Suppressor macrophage treated with lipopolysaccharide for 1 hour (primary cell): ENCODE results near the gene CEP70.
"Not testable (repeated sequence)": the region's sequence is repeated elsewhere in the genome, so short reads cannot be mapped to it uniquely, and the experiment has no call there.

Source experiments
- DNase-seq, 3 donors: peaks; one replicate each; pipeline ENCODE4 v3.0.0-alpha.2; 2020 to 2022

The CEP70 gene

DNA sequence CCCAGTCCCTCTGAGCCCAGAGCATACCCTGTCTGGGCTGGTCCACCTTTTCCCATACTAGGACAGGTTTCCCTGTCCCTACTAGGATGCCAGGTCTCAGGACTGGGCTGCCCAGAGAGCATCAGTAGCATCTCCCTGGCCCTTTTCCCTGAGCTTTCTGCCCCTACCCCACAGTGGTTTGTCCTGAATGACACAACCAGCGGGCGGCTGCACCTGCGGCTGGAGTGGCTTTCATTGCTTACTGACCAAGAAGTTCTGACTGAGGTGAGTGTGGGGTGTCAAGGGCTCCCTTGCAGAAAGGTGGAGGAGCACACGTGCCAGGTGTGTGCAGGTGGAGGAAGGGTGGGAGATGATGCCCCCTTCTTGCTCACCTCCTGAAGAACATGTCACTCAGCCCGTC lies 126.1 kb downstream of the CEP70 start:
- DNase-seq, result no peak

DNA sequence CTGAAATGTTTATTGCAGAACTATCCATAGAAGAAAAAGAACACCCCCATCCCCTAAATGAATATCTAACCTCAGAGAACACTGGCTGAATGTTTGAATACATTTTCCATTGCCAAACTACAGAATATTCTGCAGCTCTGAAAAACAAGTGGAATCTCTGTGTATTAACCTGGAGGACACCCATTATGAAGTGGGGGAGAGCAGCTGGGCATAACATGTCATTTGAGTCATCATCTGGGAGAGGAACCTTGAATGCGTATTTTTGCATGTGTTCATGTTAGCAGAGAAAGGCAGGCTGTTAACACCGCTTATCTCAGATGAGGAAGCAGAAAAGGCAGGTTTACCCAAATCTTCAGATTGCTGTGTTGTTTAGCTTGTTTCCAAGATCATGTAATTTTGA lies 128.1 kb downstream of the CEP70 start:
- DNase-seq, result no peak

- DNase-seq, result no peak
Measured at GRCh38 chr3:138465451-138465850, 128.6 kb downstream of the CEP70 start.

- DNase-seq, result no peak
Measured at GRCh38 chr3:138464491-138464860, 129.6 kb downstream of the CEP70 start.

GRCh38 chr3:138463724-138464490 lies 130.2 kb downstream of the CEP70 start:
- DNase-seq, result no peak

DNA sequence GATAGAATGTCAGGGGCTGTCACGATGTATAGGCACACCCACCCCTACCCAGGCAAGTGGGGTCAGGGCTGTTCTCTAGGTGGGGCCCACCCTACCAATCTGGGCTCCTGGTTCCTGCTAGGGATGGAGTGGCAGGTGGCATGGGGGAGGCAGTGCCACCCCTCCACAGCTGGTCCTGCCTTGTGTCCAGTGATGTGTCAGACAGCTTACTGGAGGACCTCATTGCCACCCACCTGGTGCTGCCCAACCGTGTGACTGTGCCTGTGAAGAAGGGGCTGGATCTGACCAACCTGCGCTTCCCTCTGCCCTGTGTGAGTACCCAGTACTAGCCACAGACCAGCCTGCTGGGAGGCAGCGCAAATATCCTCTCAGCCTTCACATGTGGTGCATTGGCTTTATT lies 132.2 kb downstream of the CEP70 start:
- DNase-seq, result no peak

DNA sequence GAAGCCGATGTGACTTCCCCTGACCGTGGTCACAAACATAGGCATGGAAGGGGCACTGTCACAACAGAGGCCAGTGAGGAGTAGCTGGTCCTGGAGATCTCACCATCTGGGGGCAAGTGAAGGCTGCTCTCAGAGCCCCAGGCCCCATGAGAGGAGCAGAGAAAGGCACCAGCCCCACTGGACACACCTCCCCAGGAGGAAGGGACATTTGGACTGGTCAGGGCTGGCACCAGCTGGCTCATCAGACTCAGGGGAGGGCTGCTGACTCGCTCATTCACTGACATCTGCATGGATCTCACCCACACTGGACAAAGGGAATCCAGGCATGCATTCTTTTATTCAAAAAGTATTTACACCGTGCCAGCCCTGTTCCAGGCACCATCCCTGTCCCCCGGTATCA lies 132.8 kb downstream of the CEP70 start:
- DNase-seq, result peak in 2 of 3 donors; percentile 11 to 34

DNA sequence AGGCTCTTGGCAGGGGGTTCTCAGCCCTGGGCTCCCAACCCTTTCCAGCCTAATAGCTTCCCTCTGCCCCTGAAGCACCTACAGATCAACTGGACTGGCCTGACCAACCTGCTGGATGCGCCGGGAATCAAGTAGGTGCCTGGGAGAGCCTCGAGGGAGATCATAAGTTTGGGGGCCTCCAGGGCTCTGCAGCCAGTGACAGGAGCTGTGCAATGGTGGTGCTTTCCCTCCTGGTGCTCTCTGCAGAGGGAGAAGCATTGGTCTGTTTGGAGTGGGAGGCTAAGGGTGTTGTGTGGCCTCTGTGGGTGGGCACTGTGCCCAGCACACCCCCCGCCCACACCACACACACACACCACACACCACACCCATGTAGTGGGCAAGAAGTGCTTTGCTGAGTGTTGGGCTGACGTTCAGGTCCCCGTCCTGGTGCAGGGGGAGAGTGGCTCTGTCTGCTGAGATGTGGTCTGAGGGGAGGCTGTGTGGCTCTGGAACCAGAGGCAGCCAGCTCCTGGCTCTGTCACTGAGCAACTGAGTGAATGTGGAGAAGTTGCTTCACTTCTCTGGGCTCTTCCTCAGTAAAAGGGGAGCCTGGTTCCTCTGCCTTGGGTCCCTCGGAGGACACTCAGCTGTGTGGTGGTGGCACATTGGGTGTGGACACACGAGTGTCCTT lies 133.4 kb downstream of the CEP70 start:
- DNase-seq, result no peak

DNA sequence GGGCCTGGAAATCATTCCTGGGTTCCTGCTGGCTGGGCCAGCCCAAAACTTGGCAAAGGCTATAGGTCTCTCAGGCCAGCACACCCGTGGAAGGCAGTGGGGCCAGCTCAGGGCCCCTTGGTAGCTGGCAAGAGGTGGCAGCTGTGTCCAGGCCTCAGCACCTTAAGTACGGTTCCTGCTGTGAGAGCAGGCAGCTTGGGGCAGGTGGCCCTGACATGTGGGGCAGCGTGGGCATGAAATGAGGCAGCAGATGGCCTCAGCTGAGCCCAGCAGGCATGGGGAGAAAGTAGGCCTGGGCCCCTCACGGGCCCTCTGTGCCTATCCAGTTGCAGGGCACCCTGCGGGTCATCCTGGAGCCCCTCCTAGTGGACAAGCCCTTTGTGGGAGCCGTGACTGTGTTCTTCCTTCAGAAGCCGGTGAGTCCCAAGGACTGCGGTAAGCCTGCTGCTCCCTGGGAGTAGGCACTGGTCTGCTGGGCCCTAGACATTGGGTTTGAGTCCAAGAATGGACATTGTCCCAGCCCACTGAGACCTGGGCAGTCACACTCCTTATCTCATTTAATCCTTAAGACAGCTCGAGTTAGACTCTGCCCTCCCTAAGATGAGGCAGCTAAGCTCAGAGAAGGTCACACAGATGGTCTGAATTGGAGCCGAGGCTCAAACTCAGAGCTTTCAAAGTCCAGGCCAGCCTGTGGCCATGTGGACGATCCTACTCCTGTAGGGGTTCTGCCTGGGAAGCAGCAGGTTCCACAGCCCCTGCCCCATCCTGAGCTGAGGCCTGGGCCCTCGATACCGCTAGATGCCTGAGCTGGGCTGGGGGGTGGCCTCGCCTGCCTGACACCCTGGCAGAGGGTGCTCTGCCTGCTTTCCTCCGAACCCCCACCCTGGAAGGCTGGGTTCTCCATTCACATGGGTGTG lies 134.2 kb downstream of the CEP70 start:
- DNase-seq, result no peak

- no peak for DNase-seq
Measured at GRCh38 chr3:138458774-138459499, 135.1 kb downstream of the CEP70 start.

- no peak for DNase-seq
Measured at GRCh38 chr3:138457863-138458735, 136.0 kb downstream of the CEP70 start.

- DNase-seq, result no peak
Measured at GRCh38 chr3:138456961-138457862, 136.8 kb downstream of the CEP70 start.

DNA sequence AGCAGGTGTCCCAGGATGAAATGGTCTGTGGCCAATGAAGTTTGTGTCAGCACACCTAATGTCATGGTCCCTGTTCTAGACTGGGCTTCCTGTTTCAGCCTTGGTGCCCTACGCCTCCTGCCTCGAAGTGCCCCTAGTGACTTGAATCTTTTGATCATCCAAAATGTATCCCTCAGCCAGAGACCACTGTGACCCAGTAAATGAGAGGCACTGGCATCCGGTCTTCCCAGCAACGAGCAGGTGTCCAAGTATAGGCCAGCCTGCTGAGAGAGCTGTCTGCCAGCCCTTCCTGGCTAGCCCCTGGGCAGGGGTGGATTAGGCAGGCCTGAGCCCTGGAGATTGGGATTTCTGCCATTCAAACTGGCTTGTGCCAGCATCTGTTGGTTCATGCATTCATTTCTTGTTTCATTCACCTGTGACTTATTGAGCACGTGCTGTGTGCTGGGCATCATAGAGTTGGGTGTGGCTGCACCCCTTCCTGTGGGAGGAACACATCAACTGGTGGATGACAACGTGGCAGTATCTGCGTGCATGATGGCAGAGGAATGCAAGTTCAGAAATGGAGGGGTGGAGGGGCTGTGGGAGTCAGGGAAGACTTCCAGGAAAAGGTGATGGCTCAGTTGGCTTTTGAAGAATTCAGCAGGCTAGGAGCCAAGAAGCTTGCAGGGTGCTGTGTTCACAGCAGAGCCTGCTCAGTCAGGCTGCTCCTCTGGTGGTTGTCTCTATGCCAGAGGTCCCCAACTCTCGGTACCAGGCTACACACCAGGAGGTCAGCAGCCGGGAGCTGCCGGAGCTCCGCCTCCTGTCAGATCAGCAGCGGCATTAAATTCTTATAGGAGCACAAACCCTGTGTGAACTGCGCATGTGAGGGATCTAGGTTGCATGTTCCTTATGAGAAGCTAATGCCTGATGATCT lies 138.0 kb downstream of the CEP70 start:
- DNase-seq, result no peak

DNA sequence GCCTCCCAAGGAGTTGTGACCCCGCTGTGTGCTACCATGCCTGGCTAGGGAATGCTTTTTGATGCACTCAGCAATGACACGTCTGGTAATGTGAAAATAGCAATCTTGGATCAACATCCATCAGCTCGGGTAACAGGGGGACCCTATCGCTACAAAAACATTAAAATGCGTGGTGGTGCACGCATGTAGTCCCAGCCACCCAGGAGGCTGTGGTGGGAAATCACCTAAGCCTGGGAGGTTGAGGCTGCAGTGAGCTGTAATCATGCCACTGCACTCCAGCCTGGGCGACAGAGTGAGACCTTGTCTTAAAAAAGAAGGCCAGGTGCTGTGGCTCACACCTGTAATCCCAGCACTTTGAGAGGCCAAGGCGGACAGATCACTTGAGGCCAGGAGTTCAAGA lies 140.1 kb downstream of the CEP70 start:
- DNase-seq, result not testable (repeated sequence)

DNA sequence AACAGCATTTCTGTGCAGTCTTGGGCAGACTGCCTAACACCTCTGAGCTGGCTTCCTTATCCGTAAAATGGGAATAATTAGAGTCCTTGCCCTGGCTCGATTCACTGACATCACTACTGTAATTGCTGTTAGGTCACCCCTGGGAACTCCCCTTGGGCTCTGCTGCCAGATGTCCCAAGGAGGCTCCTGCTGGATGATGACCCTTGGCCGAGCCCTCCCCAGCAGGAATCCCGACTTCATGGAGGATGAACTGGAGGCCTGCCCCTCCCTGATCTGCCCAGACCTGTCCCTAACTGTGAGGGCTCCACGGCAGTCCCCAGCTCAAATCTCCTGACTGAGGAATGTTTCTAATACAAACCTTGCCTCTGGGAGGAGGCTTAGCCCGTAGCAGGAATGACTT lies 141.6 kb downstream of the CEP70 start:
- no peak for DNase-seq

GRCh38 chr3:138451595-138452162 lies 142.4 kb downstream of the CEP70 start:
- DNase-seq, result no peak

- DNase-seq, result no peak
Measured at GRCh38 chr3:138450704-138451424, 143.2 kb downstream of the CEP70 start.

DNA sequence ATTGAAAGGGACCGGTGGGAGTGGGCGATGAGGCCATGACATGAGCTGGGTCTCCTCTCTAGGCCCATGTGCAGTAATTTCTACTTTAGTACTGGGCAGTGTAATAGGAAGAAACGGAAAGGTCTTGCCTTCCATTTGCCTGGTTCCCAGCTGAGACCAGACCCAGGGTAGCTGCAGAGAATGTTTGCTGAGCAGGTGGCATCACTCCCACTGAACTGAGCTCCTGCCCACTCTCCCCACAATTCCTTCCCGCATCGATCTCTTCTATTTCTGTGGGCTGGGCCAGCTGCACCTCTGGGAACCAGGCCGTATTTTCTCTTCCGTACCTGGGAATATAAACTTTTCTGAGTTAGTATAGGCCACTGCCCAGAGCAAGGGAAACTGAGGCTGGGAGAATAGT lies 143.9 kb downstream of the CEP70 start:
- no peak for DNase-seq

- DNase-seq, result no peak
Measured at GRCh38 chr3:138449490-138449889, 144.6 kb downstream of the CEP70 start.
